ENCODE data around the gene TENM3.
A peak's percentile ranks its signal among the peaks of the same experiment; 100 is the strongest.

Gene TENM3

GRCh38 chr4:182291597-182292270 lies 48.5 kb downstream of the TENM3 start:
- DNase-seq = no peak

- DNase-seq = no peak
These were observed 49.4 kb downstream of the TENM3 start for GRCh38 chr4:182292612-182293011.

GRCh38 chr4:182293691-182294255 lies 50.6 kb downstream of the TENM3 start:
- no peak for DNase-seq

GRCh38 chr4:182294451-182294850 lies 51.2 kb downstream of the TENM3 start:
- DNase-seq = peak; percentile 52

- DNase-seq = peak; percentile 41
These were observed 54.5 kb downstream of the TENM3 start for GRCh38 chr4:182297659-182298058.

- no peak for DNase-seq
These were observed 58.5 kb downstream of the TENM3 start for GRCh38 chr4:182301736-182302135.

- no peak for DNase-seq
These were observed 60.6 kb downstream of the TENM3 start for GRCh38 chr4:182303847-182304246.

GRCh38 chr4:182306792-182307507 lies 63.7 kb downstream of the TENM3 start:
- DNase-seq = peak; percentile 49

- DNase-seq = peak; percentile 99
These were observed 64.5 kb downstream of the TENM3 start for GRCh38 chr4:182307746-182308145.

- DNase-seq = no peak
These were observed 66.7 kb downstream of the TENM3 start for GRCh38 chr4:182309877-182310276.

- DNase-seq = no peak
These were observed 67.1 kb downstream of the TENM3 start for GRCh38 chr4:182310316-182310715.

GRCh38 chr4:182310962-182311361 lies 67.8 kb downstream of the TENM3 start:
- DNase-seq = no peak

GRCh38 chr4:182314537-182314936 lies 71.3 kb downstream of the TENM3 start:
- no peak for DNase-seq

- no peak for DNase-seq
These were observed 75.1 kb downstream of the TENM3 start for GRCh38 chr4:182318256-182318655.

GRCh38 chr4:182320092-182320491 lies 76.9 kb downstream of the TENM3 start:
- DNase-seq = no peak

GRCh38 chr4:182320580-182320979 lies 77.4 kb downstream of the TENM3 start:
- DNase-seq = no peak

- no peak for DNase-seq
These were observed 81.1 kb downstream of the TENM3 start for GRCh38 chr4:182324282-182324681.

- DNase-seq = no peak
These were observed 82.2 kb downstream of the TENM3 start for GRCh38 chr4:182325397-182325796.

- no peak for DNase-seq
These were observed 82.7 kb downstream of the TENM3 start for GRCh38 chr4:182325848-182326255.

- no peak for DNase-seq
These were observed 85.3 kb downstream of the TENM3 start for GRCh38 chr4:182328505-182328904.

- no peak for DNase-seq
These were observed 94.2 kb downstream of the TENM3 start for GRCh38 chr4:182337366-182337765.

GRCh38 chr4:182338063-182338462 lies 94.9 kb downstream of the TENM3 start:
- DNase-seq = peak; percentile 63

- DNase-seq = peak; percentile 87
These were observed 95.5 kb downstream of the TENM3 start for GRCh38 chr4:182338746-182339145.

- DNase-seq = no peak
These were observed 96.0 kb downstream of the TENM3 start for GRCh38 chr4:182339221-182339641.
